Femur (tissue), 1 donor: ENCODE data around the gene FOXC2.
A peak's percentile ranks its signal among the peaks of the same experiment; 100 is the strongest.

Experiments used
- DNase-seq: peaks from one replicate; pipeline ENCODE4 v3.0.0-alpha.2; 2017

The FOXC2 gene

DNA sequence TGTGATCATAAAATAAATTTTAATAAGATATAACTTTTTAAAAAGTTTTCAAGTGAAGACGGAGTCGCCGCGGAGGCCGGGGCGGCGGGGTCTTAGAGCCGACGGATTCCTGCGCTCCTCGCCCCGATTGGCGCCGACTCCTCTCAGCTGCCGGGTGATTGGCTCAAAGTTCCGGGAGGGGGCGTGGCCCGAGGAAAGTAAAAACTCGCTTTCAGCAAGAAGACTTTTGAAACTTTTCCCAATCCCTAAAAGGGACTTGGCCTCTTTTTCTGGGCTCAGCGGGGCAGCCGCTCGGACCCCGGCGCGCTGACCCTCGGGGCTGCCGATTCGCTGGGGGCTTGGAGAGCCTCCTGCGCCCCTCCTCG is at the start of gene FOXC2:
Gene FOXC2 (plus strand): TSS at position 229 of the 365 bp plus-strand sequence. CDS start 507 bp downstream, outside the sequence.
- DNase-seq: peak; percentile 95

DNA sequence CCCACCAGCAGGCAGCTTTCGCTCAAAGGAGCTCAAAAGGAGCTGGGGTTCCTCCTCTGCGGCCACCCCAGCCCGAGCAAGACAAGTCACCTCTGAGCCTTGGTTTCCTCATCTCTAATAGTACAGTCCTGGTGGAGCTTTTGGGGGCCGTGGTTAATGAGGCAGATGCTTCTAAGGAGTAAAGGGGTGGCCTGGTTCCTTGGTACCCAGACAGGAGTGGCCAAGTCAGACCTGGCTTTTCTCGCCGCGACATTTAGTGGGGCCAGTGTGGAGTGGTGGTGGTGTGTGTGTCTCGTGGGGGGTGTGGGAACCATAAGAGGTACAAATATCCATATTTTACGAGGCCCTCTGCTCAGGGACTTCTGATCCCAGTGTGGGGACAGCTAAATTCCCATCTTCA is 49.6 kb upstream of the FOXC2 start:
- no peak for DNase-seq

DNA sequence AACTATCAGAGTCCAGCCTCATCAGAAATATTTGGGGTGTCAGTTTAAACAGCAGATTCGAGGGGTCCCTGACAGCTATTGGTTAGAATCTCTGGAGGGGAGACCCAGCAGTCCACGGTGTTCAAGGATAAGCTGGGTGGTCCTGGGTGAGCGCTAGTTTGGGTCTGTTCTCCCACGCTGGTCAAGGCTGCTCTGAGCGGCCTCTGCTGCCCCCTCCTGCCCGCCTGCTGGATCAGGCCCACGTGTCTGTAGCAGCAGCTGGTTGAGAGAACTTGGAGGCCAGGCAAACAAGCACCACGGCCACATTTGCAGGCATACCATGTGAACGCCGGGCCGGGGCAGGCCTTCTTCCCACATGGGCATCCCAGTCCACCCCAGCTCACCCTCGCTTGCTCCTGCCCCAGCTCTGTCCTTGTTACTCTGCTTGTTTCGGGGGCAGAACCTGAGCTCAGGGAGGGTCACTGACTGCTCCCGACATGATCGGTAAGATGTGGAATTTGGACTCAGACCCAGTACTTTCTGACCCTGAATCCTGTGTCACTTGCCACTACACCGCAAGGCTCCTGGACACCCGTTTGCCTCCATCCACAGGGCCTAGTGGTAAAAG is 48.9 kb upstream of the FOXC2 start:
- peak; percentile 79 for DNase-seq

DNA sequence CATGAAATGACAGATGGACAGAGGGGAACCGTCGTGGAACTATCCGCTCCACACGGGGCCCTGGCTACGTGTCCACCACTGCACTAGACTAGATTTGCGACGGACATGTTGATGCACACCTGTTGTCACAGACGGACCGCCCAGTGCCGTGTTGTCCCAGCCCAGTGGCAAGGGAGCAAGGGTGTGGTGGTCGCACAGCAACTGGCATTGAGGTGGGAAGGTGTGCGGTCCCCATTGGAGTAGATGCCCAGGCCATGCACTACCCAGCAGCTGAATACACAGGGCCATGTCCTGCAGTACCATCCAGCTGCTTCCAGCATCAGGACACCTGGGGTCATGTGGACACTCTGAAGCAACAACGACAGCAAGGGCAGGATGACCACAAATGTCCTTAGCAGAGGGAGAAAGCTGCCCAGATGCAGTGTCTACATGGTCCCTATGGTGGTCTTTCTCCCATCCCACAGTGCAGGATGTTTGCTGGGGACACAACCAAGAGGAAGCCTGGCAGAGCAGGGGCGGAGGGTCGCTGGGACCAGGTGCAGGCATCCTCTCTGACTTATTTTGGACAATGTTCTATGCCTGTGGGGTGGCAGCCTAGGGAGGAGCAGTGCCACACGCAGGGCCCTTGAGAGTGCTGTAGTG is 47.5 kb upstream of the FOXC2 start:
- no peak for DNase-seq

DNA sequence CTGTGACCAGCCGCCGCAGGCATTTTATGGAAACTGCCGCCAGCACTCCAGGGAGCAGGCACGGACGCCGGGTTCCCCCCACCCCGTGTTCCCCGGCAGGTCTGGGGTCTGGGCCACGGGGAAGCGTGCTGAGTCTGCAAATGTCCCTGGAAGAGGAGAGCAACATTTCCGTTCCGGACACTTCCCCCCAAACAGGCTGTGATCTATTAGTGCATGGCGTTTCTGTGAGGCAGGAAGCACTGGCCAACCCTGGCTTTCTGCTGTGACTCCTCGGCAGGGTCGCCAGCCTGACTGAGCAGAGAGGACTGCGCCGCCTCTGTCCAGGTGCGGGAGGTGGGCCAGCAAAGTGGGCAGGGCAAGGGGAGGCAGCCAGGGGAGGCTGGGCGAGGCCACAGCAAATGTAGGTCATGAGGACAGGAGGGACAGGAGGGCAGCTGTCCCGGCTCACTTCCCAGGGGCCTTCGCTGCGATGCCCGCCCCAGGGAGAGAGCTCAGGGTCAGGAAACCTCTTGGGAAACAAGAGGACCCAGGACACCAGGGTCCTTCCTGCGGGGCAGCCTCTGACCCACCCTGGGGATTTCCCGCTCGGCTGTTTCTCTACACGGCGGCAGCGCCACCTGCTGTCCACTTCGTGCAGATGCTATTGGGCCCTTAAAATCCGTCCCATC is 46.8 kb upstream of the FOXC2 start:
- peak; percentile 74 for DNase-seq

DNA sequence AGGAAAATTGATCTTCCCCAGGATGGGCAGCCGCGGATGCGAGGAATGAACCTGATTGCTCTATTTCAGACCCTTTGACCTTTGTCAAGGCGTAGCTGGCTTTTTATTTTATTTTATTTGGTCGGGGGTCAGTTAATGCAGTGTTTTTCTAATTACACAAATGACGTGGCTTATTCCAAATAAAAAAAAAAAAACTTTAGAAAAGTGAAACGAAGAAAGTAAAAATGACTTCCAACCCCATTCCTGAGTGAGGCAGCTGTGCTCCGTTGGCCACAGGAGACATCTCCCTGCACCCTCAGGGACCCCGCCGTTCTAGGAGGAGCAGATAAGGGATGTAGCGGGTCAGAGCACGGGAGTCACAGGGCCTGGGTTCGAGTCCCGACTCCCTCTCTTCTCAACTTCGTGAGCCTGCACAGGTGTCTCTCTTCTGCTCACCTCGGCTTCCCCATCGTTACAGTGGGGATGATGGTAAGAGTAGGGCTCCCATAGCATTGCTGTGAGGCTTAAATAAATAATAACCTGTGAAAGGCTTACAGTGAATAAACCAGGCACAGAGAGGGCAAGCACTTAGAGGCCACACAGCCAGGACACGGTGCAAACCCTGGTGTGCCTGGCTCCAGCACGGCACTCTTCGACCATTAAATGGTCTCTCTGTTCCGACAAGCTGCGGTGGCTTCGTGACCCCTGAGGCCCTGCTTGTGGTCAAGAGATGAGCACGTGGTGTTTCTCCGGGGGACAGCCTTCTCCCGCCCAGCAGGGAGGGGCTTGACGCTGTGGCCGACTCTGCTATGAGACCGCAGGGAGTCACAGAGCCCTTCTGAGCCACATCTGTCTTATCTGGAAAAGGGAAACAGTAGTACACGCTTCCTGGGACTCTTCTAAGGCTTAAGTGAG is 46.1 kb upstream of the FOXC2 start:
- DNase-seq: no peak

DNA sequence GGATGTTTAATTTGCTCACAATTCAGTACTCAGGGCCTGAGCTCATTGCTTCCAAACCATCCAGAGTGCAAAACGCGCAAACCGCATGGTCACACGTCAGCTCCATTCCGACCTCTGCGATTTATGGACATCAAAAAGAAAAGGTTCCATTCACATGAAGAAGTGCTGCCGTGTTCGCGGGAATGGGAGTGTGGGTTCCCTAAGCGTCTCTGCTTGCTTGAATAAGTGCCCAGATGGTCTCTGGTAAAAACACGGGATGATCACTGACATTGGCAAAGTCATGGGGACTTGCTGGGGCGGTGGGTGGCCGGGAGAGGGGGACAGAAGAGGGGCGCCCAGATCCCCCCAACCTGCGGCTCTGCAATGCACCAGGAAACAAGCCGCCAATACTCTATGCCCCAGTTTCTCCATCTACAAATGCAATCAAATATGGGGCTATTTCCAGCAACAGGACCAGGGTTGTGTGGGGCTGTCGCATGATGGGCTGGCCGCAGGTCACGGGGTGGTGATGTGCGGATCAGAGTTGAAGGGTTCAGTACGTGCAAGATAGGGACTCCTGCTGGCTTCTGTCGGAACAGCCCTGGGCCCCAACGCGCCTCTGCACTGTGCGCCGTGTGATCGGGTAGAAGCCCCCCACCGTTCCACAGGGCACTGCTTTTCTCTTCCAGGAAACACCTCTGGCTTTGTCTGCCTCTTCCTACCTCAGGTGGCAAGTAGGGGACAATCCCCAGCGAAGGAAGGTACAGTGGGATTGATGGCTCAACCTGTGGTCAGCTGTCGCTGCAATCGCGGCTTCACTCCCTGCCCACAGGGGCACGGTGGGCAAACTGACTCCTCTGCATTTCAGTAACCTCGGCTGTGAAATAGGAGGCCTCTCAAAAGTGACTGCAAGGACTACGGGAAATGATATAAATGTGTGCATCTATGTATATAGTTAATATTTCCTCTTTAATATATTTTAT is 45.1 kb upstream of the FOXC2 start:
- no peak for DNase-seq

DNA sequence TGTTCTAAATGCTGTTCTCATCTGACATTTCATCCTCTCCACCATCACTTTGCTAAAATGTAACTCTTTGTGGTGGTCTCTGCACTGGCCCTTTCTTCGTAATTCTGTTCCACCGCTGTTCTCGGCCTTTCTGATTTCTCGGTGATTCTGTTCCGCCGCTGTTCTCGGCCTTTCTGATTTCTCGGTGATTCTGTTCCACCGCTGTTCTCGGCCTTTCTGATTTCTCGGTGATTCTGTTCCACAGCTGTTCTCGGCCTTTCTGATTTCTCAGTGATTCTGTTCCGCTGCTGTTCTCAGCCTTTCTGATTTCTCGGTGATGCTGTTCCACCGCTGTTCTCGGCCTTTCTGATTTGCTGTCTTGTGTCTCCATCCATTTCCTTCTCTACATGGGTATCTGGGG is 44.0 kb upstream of the FOXC2 start:
- no peak for DNase-seq

DNA sequence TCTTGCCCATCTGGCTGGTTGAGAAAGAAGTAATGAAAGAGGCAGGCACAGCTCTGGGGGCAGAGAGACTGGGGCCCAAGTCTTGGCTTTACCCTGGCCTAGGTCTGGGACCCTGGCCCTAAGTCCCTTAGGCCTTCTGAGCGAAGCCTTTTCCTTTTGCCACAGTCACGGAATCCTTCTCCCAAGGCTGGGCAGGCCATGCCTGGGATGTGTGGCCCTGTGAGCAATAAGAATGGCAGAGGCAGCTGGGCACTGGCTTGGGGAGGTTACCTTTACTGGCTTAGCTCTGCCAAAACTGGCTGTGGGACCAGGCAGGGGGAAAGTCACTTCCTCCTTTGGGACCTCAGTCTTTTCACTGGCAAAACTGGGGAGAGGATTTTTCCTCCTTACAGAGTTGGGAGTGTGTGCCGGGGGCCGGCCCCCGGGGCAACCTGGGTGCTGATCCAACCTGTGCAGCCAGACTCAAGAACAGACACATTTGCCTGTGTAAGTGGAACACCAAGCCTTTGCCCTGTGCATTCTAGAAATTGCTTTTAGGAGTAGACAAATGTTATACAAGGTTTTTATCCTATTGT is 43.4 kb upstream of the FOXC2 start:
- no peak for DNase-seq

DNA sequence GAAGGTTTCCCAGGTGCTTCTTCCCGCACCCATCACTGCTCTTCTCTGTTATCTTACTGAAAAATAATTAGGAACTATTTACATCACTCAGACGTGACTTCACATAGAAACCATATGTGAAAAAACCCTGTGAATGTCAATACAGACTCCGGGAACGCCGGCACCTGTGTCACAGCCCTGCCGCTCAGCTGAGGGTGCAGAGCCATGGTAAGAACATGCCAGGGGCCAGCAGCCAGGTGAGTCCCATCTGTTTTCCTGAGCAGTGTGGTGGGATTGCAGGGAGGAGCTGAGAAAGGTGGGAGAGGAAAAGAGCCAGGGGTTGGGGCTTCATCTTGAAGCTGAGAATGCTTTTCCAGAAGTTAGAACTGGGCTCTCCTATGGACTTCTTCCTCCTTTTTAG is 42.6 kb upstream of the FOXC2 start:
- no peak for DNase-seq

DNA sequence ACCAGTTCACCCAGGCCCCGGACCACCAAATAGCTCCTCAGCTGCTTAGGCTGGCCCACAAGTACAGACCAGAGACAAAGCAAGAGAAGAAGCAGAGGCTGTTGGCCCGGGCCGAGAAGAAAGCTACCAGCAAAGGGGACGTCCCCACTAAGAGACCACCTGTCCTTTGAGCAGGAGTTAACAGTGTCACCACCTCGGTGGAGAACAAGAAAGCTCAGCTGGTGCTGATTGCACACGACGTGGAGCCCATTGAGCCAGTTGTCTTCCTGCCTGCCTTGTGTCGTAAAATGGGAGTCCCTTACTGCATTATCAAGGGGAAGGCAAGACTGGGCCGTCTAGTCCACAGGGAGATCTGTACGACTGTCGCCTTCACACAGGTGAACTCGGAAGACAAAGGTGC is 40.9 kb upstream of the FOXC2 start:
- DNase-seq: no peak

DNA sequence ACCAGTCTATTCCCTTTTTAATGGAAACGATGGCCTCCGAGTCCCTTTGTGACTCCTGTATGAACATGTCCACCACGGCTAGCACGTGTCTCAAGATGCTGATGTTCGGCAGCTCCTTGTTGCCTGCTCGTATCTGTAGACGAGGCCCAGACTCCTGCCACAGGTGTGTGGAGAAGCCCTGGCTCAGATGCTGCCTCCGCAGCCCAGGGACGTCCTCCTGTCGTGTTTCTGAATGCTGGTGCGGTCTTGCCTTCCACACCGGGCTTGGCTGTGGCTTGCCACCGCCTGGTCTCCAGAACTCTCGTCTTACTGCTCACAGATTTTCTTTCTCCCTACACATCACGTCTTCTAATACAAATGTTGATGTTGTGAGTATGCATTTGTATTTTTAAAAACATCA is 39.3 kb upstream of the FOXC2 start:
- no peak for DNase-seq

DNA sequence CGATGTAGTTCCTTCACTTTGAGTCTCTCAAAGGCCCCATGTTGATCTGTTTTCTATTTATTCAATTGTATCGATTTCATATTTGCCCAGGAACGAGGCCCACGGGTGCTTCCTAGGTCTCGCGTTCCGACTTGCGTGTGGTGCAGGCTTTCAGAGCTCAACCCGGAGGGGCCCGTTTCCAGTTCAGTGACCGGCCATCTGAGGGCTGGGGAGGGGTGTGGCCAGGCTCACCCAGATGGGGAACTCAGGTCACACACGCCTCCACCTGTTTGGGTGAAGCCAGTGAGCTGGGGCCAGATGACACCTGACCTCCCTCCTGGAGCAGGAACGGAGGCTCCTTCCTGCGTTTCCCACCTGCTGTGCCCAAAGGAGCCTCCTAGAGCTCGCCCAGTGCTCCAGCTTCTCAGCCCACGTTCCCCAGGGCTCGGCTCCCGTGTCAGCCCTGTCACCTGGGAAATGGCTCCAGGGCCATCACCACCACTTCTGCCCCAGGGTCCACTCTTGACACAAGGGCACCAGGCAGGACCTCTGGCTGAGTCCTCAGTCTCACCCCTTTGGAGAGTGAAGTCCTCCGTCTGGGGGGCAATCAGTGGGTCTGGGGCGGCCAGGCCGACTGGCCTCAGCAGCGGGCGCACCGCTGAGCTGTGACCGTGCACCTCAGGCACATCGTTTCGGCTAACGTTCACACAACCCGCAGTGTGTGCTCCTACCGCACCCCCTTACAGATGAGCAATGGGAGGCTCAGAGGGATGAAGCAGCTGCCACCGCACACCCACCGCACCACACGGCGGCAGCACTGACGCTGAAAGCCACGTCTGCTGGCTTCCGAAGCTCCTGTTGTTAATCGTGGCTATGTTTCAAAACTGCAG is 38.3 kb upstream of the FOXC2 start:
- DNase-seq: no peak

DNA sequence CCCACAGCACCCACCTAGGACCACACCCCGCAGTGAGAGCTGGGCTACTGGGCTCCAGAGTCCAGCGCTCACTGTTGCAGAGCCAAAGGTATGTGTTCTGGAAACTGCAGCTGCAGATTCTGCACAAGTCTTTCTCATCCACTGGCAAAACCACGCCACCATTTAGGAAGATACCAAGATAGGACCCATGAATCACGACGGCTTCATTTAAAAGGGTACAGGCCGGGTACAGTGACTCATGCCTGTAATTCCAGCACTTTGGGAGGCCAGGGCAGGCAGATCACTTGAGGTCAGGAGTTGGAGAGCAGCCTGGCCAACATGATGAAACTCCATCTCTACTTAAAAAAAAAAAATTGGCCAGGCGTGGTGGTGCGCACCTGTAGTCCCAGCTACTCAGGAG is 37.5 kb upstream of the FOXC2 start:
- no peak for DNase-seq

DNA sequence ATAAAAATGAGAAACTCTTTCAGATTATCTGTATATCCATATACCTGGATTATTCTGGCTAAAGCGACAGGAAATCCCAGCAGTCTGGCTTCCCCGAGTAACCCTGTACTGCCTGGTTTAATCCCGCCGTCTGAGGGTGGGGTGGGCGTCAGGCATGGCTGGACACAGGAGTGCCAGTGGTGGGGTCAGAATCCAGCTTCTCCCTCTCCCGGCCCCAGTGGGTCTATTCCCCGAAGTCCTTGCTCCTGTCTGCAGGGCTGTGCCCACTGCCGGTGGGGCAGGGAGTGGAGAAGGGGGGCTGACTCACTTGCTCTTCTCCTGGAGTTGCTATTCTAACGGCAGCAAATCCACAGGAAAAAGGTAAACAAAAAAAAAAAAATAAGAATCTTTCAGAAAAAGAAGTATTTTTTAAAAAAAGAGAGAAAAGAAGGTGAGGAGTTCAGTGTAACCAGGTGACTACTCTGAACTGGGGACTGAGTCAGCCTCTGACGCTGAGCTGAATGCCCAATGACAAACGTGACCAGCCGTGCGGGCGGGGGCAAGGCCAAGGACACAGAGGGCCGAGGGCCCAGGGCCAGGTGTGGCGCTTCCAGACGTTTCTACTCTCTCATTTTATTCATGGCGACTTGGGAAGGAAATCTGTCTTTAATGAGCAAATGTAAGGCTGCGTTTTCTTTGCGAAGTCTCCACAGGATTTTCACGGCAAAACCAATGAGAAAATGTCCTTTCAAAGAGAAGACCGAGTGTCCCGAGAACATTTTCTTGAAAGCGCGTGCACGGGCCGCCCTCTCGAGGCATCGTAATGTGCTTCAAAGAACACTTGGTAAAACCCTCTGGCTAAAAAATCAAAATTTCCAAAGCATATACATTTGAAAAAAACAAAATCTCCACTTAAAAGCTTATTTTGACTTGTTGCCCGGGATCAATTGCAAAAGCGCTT is 36.1 kb upstream of the FOXC2 start:
- DNase-seq: no peak

DNA sequence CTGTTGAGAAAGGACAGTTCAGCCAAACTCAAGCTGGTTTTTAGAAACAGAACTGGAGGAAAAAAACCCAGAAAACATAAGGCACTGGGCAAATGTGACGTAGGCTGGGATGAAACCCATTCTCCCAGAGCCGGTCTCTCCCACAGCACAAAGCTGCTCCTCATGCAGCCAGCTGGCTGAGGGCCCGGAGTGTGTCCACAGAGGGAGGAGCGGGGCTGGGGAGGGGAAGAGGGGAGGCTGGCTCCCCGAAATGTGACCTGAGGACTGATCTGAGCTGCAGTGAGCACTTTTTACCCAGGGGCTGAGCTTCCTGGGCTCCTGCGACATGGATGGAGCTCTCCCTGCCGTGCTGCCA is 35.5 kb upstream of the FOXC2 start:
- peak; percentile 85 for DNase-seq

DNA sequence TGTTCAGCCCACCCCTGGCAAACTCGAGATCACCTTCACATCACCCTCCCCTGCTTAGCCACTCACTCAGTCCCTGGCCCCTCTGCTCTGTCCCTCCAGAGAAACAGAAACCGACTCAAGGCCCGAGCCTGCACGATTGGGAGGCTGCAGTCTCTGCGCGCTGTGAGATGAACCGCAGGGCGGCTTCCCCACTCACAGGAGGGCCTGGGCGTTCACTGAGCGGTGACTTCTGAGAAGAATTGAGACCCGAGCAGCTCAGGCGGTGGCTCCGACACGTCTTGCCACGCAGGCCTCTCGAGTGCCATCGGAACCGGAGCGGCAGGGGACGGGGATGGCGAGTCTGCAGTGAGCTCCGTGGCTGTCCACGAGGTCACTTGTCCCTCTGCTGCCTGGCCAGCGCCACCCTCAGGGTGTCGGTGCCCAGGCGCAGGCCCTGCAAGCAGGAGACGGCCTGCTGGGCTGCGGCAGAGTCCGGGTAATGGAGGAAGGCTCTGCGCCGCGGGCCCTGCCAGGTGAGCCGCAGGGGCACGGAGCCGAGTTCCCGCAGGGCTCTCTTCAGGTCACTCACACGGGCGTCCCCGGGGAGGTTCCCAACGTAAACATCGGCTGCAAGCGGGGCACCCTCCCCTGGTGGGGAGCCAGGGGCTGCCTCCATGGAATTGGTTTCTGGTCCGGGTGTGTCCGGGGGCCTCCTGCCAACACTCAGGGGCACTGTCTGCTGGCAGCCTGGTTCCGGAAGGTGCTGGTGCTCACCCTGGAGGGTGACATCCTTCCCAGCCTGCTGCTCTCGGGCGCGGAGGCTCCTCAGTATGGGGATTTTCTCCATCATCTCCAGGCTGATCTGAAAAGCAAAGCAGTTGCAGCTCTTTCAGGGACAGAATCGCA is 34.7 kb upstream of the FOXC2 start:
- no peak for DNase-seq

DNA sequence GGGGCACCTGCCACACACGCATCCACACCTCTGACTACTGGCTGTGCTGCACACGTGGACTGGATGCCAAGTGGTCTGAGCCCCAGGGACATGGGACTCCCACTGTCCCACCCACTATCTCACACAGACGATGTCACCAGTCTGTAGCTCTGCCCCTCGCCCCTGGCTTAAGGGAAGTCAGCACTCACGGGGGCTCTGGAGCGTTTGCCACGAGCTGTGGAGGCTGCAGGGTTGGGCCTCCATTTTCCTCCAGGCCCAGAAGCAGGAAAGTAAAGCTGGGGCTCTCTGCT is 34.2 kb upstream of the FOXC2 start:
- no peak for DNase-seq

DNA sequence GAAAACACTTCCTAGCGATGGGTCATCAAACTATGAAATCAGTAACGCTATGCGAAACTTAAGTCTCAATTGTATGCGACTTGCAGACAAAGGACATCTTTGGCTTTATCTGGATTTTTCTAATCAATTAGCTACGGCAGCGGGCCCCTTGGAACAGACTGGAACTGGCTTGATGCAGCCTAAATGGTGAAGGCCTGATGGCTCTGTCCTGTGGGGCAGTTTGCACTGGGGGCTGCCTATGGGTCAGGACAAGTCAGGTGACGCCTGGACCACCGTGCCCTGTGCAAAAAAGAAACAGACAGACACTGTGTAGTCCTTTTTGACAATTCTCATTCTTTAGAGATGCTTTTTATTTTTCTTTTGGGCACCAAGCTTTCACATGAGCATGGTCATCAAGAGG is 33.6 kb upstream of the FOXC2 start:
- DNase-seq: no peak
